HCT116 (cell line): Measurements from ENCODE around the gene LRRFIP2. TPM values are rescaled to one million over a fixed set of nuclear protein-coding genes. Genes with fewer than 3 reads are reported as not detected.

Experiments used
- ATAC-seq: fragments of 200-7000 bp; cut with Tn5 transposase; 2 replicates; pipeline ENCODE4 v1.9.1; 2020; ENCODE audit warnings: mild to moderate bottlenecking, moderate library complexity
- BruUV-seq: library from RNA; stranded (reverse); fragments of 400-500 nt; replicated peaks from 2 replicates; lab custom pipeline; 2021; lab: Mats Ljungman, UMichigan
- CTCF ChIA-PET: fragments of 300-600 bp; sonication (Branson Sonifier 250); formaldehyde crosslinking; loops from one replicate; lab custom pipeline; 2021; ENCODE audit warnings: antibody characterized with exemption; lab: Charles Lee
- POLR2A ChIA-PET: fragments of 300-600, 350-600 bp; sonication (Branson Sonifier 250); formaldehyde crosslinking; loops from one replicate; lab custom pipeline; 2021; ENCODE audit warnings: antibody characterized with exemption; lab: Charles Lee
- RAD21 ChIA-PET, 2 experiments: fragments of 300-600 bp; sonication (Branson Sonifier 250); formaldehyde crosslinking; loops; one replicate each; lab custom pipeline; 2023; ENCODE audit warnings: low total read pairs in 2 of 2; ENCODE audit not compliant: uncharacterized antibody in 2 of 2, unreplicated experiment in 2 of 2, low non-redundant PET in 1 of 2; lab: Charles Lee
- DNase-seq: peaks from one replicate; pipeline ENCODE4 v3.0.0-alpha.2; 2010; ENCODE audit warnings: low read depth, low spot score
- H2AFZ ChIP-seq: fragments of 200-600 bp; shearing (Covaris generic), sonication (generic); 2 replicates; pipeline ENCODE4 v1.6.1; 2017; ENCODE audit warnings: low read depth, mixed run types, mixed read lengths, antibody characterized with exemption, low read length; ENCODE audit not compliant: poor library complexity, severe bottlenecking
- H3K27ac ChIP-seq: 2 replicates; pipeline ENCODE4 v1.5.1; 2012; ENCODE audit warnings: low read depth, low read length
- H3K27me3 ChIP-seq: fragments of 200-600 bp; sonication (generic); 2 replicates; pipeline ENCODE4 v1.6.1; 2016; ENCODE audit warnings: mixed run types, low read length, mixed read lengths; ENCODE audit not compliant: insufficient read depth
- H3K36me3 ChIP-seq, 2 experiments: fragments of 200-500 bp in 1 of 2; fragments of 200-600 bp in 1 of 2; sonication (Bioruptor generic) in 1 of 2; sonication (generic) in 1 of 2; 2 replicates each; pipeline versions ENCODE4 v1.5.1 to v1.6.1; 2014 to 2016; ENCODE audit warnings: low read length in 2 of 2, inconsistent platforms in 1 of 2, mixed read lengths in 1 of 2, mixed run types in 1 of 2; ENCODE audit not compliant: insufficient read depth in 2 of 2, control insufficient read depth in 1 of 2
- H3K4me1 ChIP-seq, 2 experiments: fragments of 200-600 bp in 1 of 2; sonication (generic) in 1 of 2; 2 replicates each; pipeline versions ENCODE4 v1.5.1 to v1.6.1; 2012 to 2017; ENCODE audit warnings: low read length in 2 of 2, inconsistent platforms in 1 of 2, mild to moderate bottlenecking in 1 of 2, mixed read lengths in 1 of 2, mixed run types in 1 of 2, moderate library complexity in 1 of 2; ENCODE audit not compliant: insufficient read depth in 2 of 2, control insufficient read depth in 1 of 2
- H3K4me2 ChIP-seq: fragments of 200-600 bp; sonication (generic); 2 replicates; pipeline ENCODE4 v1.6.1; 2017; ENCODE audit warnings: mixed run types, low read length, mixed read lengths
- H3K4me3 ChIP-seq, 2 experiments: fragments of 200-600 bp in 1 of 2; sonication (generic) in 1 of 2; replicated peaks in 1 of 2; 2 replicates each; pipeline ENCODE4 v1.5.1; 2011 to 2016; ENCODE audit warnings: low read length in 2 of 2, control low read depth in 1 of 2, low read depth in 1 of 2, mild to moderate bottlenecking in 1 of 2, mixed read lengths in 1 of 2, mixed run types in 1 of 2
- H3K79me2 ChIP-seq: fragments of 200-600 bp; sonication (generic); 2 replicates; pipeline ENCODE4 v1.6.1; 2017; ENCODE audit warnings: mild to moderate bottlenecking, mixed run types, low read length, moderate library complexity, mixed read lengths; ENCODE audit not compliant: insufficient read depth
- H3K9ac ChIP-seq: fragments of 200-600 bp; sonication (generic); 2 replicates; pipeline ENCODE4 v1.6.1; 2016; ENCODE audit warnings: low read length, mixed read lengths
- H3K9me2 ChIP-seq: fragments of 200-600 bp; sonication (generic), shearing (Covaris generic); 2 replicates; pipeline ENCODE4 v1.6.1; 2017; ENCODE audit warnings: mixed run types, mild to moderate bottlenecking, moderate library complexity; ENCODE audit not compliant: insufficient read depth
- H3K9me3 ChIP-seq, 2 experiments: fragments of 200-500 bp in 1 of 2; fragments of 200-600 bp in 1 of 2; sonication (Bioruptor generic) in 1 of 2; sonication (generic) in 1 of 2; 2 replicates each; pipeline ENCODE4 v1.6.1; 2014 to 2017; ENCODE audit warnings: low read length in 2 of 2, mixed read lengths in 2 of 2, inconsistent platforms in 1 of 2, low read depth in 1 of 2, mild to moderate bottlenecking in 1 of 2, mixed run types in 1 of 2, moderate library complexity in 1 of 2; ENCODE audit not compliant: control insufficient read depth in 1 of 2, insufficient read depth in 1 of 2
- H4K20me1 ChIP-seq: fragments of 200-600 bp; sonication (generic), shearing (Covaris generic); 2 replicates; pipeline ENCODE4 v1.6.1; 2017; ENCODE audit warnings: mixed run types, mild to moderate bottlenecking, moderate library complexity; ENCODE audit not compliant: insufficient read depth
- CBX3 ChIP-seq: IDR thresholded peaks from 2 replicates; pipeline ENCODE4 v1.6.1; 2012; ENCODE audit warnings: low read depth
- EGR1 ChIP-seq: IDR thresholded peaks from 2 replicates; pipeline ENCODE4 v1.6.1; 2012; ENCODE audit warnings: low read depth
- ELF1 ChIP-seq: IDR thresholded peaks from 2 replicates; pipeline ENCODE4 v1.6.1; 2012; ENCODE audit warnings: low read depth, borderline replicate concordance
- EZH2phosphoT487 ChIP-seq: fragments of 200-600 bp; IDR thresholded peaks from 2 replicates; pipeline ENCODE4 v1.6.1; 2018; ENCODE audit warnings: antibody characterized with exemption, borderline replicate concordance
- FOSL1 ChIP-seq: IDR thresholded peaks from 2 replicates; pipeline ENCODE4 v1.6.1; 2012; ENCODE audit warnings: low read depth
- JUND ChIP-seq: IDR thresholded peaks from 2 replicates; pipeline ENCODE4 v1.6.1; 2012
- POLR2A ChIP-seq: IDR thresholded peaks from 2 replicates; pipeline ENCODE4 v1.7.0; 2011; ENCODE audit warnings: borderline replicate concordance; ENCODE audit not compliant: insufficient read depth, insufficient read length; ENCODE audit errors: extremely low read depth
- POLR2AphosphoS5 ChIP-seq: IDR thresholded peaks from 2 replicates; pipeline ENCODE4 v1.6.1; 2011; ENCODE audit warnings: mild to moderate bottlenecking, low read depth, low read length, moderate library complexity
- REST ChIP-seq: IDR thresholded peaks from 2 replicates; pipeline ENCODE4 v1.6.1; 2012; ENCODE audit warnings: low read depth
- SP1 ChIP-seq: IDR thresholded peaks from 2 replicates; pipeline ENCODE4 v1.6.1; 2012; ENCODE audit warnings: low read depth
- YY1 ChIP-seq: IDR thresholded peaks from 2 replicates; pipeline ENCODE4 v1.6.1; 2011; ENCODE audit warnings: low read length, low read depth, moderate library complexity, mild to moderate bottlenecking; ENCODE audit not compliant: insufficient replicate concordance; ENCODE audit errors: extremely low read depth
- ZFX ChIP-seq: fragments of 450-650 bp; IDR thresholded peaks from 2 replicates; pipeline ENCODE4 v1.6.1; 2017
- ZNF274 ChIP-seq: fragments of 200-500 bp; sonication (Bioruptor generic); IDR thresholded peaks from 2 replicates; pipeline ENCODE4 v1.6.1; 2014; ENCODE audit warnings: mild to moderate bottlenecking, low read depth, low read length, inconsistent platforms
- intact Hi-C: fragments of 100-400 bp; cut with micrococcal nuclease; formaldehyde crosslinking; loops from 2 replicates; pipeline ENCODE4 v1.10.0; 2022
- total RNA-seq: library from RNA; stranded (reverse); gene quantifications from one replicate; pipeline ENCODE4 v1.2.1, GENCODE V29; 2021; ENCODE audit not compliant: unreplicated experiment
- TF ChIP-seq, protein P1 (sequence below): IDR thresholded peaks from 2 replicates; pipeline ENCODE4 v1.6.1; 2012
- TF ChIP-seq, protein P2 (sequence below): IDR thresholded peaks from 2 replicates; pipeline ENCODE4 v1.6.1; 2012

The LRRFIP2 gene
- total RNA-seq, 1 experiment from 2014 or later: 27.0 TPM

DNA sequence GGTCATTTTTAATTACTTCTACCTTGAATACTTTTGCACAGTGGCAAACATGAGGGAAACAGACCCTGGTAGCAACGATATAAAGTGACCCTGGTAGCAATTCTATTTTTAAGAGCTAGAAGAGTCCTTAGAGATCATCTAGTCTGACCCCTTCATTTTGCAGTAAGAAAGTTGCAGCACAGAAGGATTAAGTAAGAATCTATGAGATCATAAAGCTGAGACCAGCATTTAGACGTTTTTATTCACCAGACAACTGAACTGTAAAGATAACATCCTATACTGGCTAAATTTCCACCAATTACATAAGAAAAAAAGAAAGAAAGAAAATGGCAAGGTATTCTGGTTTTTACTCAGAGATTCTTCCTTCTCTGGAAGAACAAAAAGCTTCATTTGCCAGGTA, 49.9 kb downstream of the LRRFIP2 start:
- H3K9me3 ChIP-seq: no peaks in the 10 kb centered on the region
- ATAC-seq (no peak), DNase-seq (no peak)
- H3K4me1 ChIP-seq: peaks cover 0 to 7% of the 10 kb centered on the region in 2 experiments; a peak in 1 of 4 replicates
- ChIA-PET CTCF (no interaction called here), RAD21 (no interaction called here), POLR2A (no interaction called here)
- intact Hi-C loops: no loop called here
- no peaks in the 10 kb centered on the region for H3K9me2 ChIP-seq
- no peak overlapping the region for H2AFZ ChIP-seq
- no TSS peak for BruUV-seq
- H3K79me2 ChIP-seq: no peaks in the 10 kb centered on the region
- H3K36me3 ChIP-seq: no peaks in the 10 kb centered on the region
- TF ChIP-seq JUND: no peak
- no peak for TF ChIP-seq REST
- TF ChIP-seq CBX3: no peak
- TF ChIP-seq POLR2A: no peak
- no peak for TF ChIP-seq FOSL1
- TF ChIP-seq EZH2phosphoT487: no peak
- no peak for TF ChIP-seq POLR2AphosphoS5
- TF ChIP-seq ELF1: no peak
- TF ChIP-seq SP1: no peak
- TF ChIP-seq ZFX: no peak
- TF ChIP-seq ZNF274: no peak
- TF ChIP-seq, protein P1, sequence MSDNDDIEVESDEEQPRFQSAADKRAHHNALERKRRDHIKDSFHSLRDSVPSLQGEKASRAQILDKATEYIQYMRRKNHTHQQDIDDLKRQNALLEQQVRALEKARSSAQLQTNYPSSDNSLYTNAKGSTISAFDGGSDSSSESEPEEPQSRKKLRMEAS: no peak
- no peak for TF ChIP-seq YY1
- no peak for TF ChIP-seq EGR1
- TF ChIP-seq, protein P2, sequence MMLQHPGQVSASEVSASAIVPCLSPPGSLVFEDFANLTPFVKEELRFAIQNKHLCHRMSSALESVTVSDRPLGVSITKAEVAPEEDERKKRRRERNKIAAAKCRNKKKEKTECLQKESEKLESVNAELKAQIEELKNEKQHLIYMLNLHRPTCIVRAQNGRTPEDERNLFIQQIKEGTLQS: no peak
- H3K9ac ChIP-seq: no peak overlapping the region
- H3K4me3 ChIP-seq: no peak overlapping the region
- no peaks in the 10 kb centered on the region for H3K27me3 ChIP-seq
- no peak overlapping the region for H3K27ac ChIP-seq
- H3K4me2 ChIP-seq: no peak overlapping the region
- no peaks in the 10 kb centered on the region; the same call in 1 of the 2 replicates for H4K20me1 ChIP-seq
